OCI-LY7 (cell line): ENCODE data around the gene IPPK. TPM values are rescaled to one million over a fixed set of nuclear protein-coding genes. Genes with fewer than 3 reads are reported as not detected.

Experiments
- BruUV-seq: library from RNA; stranded (reverse); fragments of 400-500 nt; replicated peaks from 2 replicates; lab custom pipeline; 2021; lab: Mats Ljungman, UMichigan
- CTCF ChIA-PET: fragments of 300-600 bp; sonication (Branson Sonifier 250); formaldehyde crosslinking; loops from one replicate; lab custom pipeline; 2022; ENCODE audit warnings: antibody characterized with exemption; ENCODE audit not compliant: unreplicated experiment; lab: Charles Lee
- POLR2A ChIA-PET: fragments of 300-600 bp; sonication (Branson Sonifier 250); formaldehyde crosslinking; loops from one replicate; lab custom pipeline; 2022; ENCODE audit warnings: antibody characterized with exemption; lab: Charles Lee
- DNase-seq: peaks from one replicate; pipeline ENCODE4 v3.0.0-alpha.2; 2015; ENCODE audit warnings: low spot score
- H2AFZ ChIP-seq: fragments of 200-600 bp; sonication (generic), shearing (Covaris generic); 2 replicates; pipeline ENCODE4 v1.6.1; 2014; ENCODE audit warnings: mild to moderate bottlenecking, antibody characterized with exemption, low read length, moderate library complexity
- H3K27ac ChIP-seq: fragments of 200-600 bp; sonication (generic); 2 replicates; pipeline ENCODE4 v1.5.1; 2014; ENCODE audit warnings: mixed run types, low read depth, mild to moderate bottlenecking, moderate library complexity, low read length, inconsistent platforms; ENCODE audit not compliant: poor library complexity, severe bottlenecking
- H3K36me3 ChIP-seq: fragments of 200-600 bp; sonication (generic); 2 replicates; pipeline ENCODE4 v1.6.1; 2014; ENCODE audit warnings: mild to moderate bottlenecking, antibody characterized with exemption, low read length, moderate library complexity, mixed read lengths; ENCODE audit not compliant: insufficient read depth
- H3K4me1 ChIP-seq: fragments of 200-600 bp; sonication (generic); 2 replicates; pipeline ENCODE4 v1.5.1; 2014; ENCODE audit warnings: mild to moderate bottlenecking, low read length; ENCODE audit not compliant: insufficient read depth, poor library complexity, severe bottlenecking
- H3K4me2 ChIP-seq: fragments of 200-600 bp; sonication (generic); 2 replicates; pipeline ENCODE4 v1.6.1; 2014; ENCODE audit warnings: mild to moderate bottlenecking, low read length
- H3K4me3 ChIP-seq: fragments of 200-600 bp; sonication (generic); 2 replicates; pipeline ENCODE4 v1.5.1; 2014; ENCODE audit warnings: mild to moderate bottlenecking, low read depth, low read length; ENCODE audit not compliant: poor library complexity, severe bottlenecking
- H3K79me2 ChIP-seq: fragments of 200-600 bp; sonication (generic); 2 replicates; pipeline ENCODE4 v1.6.1; 2016; ENCODE audit warnings: low read depth, mild to moderate bottlenecking, low read length, moderate library complexity, mixed read lengths; ENCODE audit not compliant: insufficient read depth
- H3K9me2 ChIP-seq: fragments of 200-600 bp; sonication (generic); 2 replicates; pipeline ENCODE4 v1.6.1; 2016; ENCODE audit warnings: mild to moderate bottlenecking, low read length, mixed read lengths; ENCODE audit not compliant: insufficient read depth
- H3K9me3 ChIP-seq: fragments of 200-600 bp; sonication (generic); 2 replicates; pipeline ENCODE4 v1.6.1; 2014; ENCODE audit warnings: mild to moderate bottlenecking, mixed run types, low read length, mixed read lengths
- H4K20me1 ChIP-seq: fragments of 200-600 bp; sonication (generic); 2 replicates; pipeline ENCODE4 v1.6.1; 2014; ENCODE audit warnings: mild to moderate bottlenecking, antibody characterized with exemption, low read length, moderate library complexity, mixed read lengths; ENCODE audit not compliant: insufficient read depth
- EZH2phosphoT487 ChIP-seq: fragments of 200-600 bp; sonication (generic); IDR thresholded peaks from 2 replicates; pipeline ENCODE4 v1.6.1; 2018; ENCODE audit warnings: low read depth, borderline replicate concordance, mild to moderate bottlenecking, mixed run types, antibody characterized with exemption, low read length, moderate library complexity, mixed read lengths
- intact Hi-C: fragments of 100-400 bp; cut with micrococcal nuclease; formaldehyde crosslinking; loops from one replicate; pipeline ENCODE4 v1.10.0; 2022; ENCODE audit not compliant: unreplicated experiment
- total RNA-seq, 2 experiments: library from RNA; depleted of rRNA in 1 of 2; stranded (reverse); fragments of >200 nt in 1 of 2; shearing (Covaris generic) in 1 of 2; gene quantifications; 2 replicates each; pipeline ENCODE4 v1.2.3, GENCODE V29; 2014 to 2022
- TF ChIP-seq, protein P1 (sequence below): fragments of 200-600 bp; sonication (generic); conservative IDR thresholded peaks from 2 replicates; pipeline ENCODE4 v1.5.1; 2014; ENCODE audit warnings: mild to moderate bottlenecking, antibody characterized with exemption, low read length, moderate library complexity, mixed read lengths

The IPPK gene
- total RNA-seq, 2 experiments from 2014 or later = 10.3 to 12.7 TPM

DNA sequence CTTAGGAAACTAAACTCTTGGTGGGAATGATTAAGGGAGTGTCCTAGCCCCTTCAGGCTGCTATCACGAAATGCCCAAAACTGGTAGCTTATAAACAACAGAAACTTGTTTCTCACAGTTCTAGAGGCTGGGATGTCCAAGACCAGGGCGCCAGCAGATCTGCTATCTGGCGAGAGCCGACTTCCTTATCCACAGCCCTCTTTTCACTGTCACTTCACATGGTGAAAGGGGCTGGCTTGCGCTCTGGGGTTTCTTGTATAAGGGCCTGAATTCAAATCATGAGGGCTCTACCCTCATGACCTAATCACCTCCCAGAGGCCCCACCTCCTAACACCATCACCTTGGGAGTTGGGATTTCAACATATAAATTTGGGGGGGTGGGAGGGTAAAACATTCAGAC is 49.1 kb downstream of the IPPK start:
- TF ChIP-seq EZH2phosphoT487 = no peak
- TF ChIP-seq, protein P1, sequence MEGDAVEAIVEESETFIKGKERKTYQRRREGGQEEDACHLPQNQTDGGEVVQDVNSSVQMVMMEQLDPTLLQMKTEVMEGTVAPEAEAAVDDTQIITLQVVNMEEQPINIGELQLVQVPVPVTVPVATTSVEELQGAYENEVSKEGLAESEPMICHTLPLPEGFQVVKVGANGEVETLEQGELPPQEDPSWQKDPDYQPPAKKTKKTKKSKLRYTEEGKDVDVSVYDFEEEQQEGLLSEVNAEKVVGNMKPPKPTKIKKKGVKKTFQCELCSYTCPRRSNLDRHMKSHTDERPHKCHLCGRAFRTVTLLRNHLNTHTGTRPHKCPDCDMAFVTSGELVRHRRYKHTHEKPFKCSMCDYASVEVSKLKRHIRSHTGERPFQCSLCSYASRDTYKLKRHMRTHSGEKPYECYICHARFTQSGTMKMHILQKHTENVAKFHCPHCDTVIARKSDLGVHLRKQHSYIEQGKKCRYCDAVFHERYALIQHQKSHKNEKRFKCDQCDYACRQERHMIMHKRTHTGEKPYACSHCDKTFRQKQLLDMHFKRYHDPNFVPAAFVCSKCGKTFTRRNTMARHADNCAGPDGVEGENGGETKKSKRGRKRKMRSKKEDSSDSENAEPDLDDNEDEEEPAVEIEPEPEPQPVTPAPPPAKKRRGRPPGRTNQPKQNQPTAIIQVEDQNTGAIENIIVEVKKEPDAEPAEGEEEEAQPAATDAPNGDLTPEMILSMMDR = no peak
- Histone ChIP-seq H3K9me3 (no peaks in the 10 kb centered on the region), H3K27ac (no peak overlapping the region), H2AFZ (no peak overlapping the region), H3K4me2 (no peak overlapping the region), H3K36me3 (peaks cover 54% of the 10 kb centered on the region; the same call in 1 of the 2 replicates), H3K9me2 (no peaks in the 10 kb centered on the region), H3K4me1 (no peaks in the 10 kb centered on the region), H3K4me3 (no peak overlapping the region), H4K20me1 (no peaks in the 10 kb centered on the region), H3K79me2 (no peaks in the 10 kb centered on the region)
- intact Hi-C loops = no loop called here
- POLR2A ChIA-PET = interaction anchor here (1.2 kb wide), 1 partner anchor 330 kb away, joined by 3 read pairs; no protein-coding TSS in a partner anchor
- no peak for DNase-seq
- CTCF ChIA-PET = no interaction called here
- no TSS peak for BruUV-seq

DNA sequence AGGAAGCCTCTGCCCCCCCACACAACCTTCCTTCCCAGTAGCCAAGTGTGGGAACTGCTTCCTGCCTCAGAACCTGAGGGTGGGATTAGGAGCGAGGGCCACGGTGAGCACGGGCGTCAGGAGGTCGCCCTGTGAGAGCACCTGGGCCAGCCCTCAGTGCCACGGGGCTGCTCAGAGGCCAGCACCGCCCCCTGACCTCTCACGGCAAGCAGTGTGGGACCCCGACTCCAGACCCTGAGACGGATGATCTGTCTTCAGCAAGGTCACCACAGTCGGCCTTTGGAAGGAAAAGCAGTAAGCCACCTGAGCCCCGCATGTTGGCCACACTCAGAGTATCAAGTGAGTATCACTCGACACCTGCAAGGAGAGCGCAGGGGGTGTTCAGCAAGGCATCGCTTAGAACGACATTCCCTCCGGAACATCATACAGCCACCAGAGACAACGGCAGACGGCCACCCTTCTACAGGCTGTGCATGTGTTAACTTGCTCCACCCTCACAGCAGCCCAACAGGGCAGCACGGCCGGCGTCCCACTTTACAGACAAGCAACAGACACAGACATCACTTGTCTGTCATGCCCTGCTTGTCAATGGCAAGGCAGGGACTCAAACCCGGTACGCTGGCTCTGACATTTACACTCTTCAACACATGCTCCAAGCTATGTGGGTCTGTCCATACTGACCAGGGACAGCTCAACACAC is 50.2 kb downstream of the IPPK start:
- no peak for DNase-seq
- H2AFZ ChIP-seq = no peak overlapping the region
- no peak overlapping the region for H3K4me2 ChIP-seq
- ChIA-PET CTCF (no interaction called here), POLR2A (interaction anchor here (1.2 kb wide), 1 partner anchor 329 kb away, joined by 3 read pairs; no protein-coding TSS in a partner anchor)
- no peaks in the 10 kb centered on the region for H3K79me2 ChIP-seq
- peaks cover 63% of the 10 kb centered on the region; the same call in 1 of the 2 replicates for H3K36me3 ChIP-seq
- no peak overlapping the region for H3K27ac ChIP-seq
- H3K9me2 ChIP-seq = no peaks in the 10 kb centered on the region
- no peak overlapping the region for H3K4me3 ChIP-seq
- intact Hi-C loops = no loop called here
- no peaks in the 10 kb centered on the region for H3K4me1 ChIP-seq
- no TSS peak for BruUV-seq
- no peaks in the 10 kb centered on the region for H4K20me1 ChIP-seq
- TF ChIP-seq EZH2phosphoT487 = no peak
- TF ChIP-seq, protein P1 = no peak
- no peaks in the 10 kb centered on the region for H3K9me3 ChIP-seq

DNA sequence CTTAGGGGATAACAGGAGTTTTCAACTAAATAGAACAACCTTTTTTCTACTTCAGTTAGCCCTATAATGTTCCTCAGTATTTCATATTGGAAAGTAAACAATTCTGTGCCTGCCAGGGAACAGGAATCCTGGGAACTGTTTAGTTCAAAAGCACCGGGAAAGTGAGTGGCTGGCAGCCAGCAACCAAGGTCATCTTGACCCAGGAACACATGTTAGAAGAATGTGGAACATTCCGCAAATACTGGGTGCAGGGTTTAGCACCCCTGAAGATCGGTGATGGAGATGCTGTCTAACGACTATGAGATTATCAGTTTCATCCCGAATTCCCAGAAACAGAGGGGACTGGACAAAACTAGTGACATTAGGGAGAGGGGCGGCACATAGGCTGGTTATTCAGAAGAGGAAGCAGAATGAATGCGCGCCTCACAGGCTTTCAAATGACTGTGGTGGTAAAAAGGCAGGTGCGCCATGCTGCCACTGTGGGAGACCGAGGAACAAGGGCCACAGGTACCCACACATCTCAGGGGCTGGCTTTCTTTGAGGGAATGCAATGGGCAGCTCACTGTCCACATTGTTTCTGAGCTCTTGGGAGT is 51.2 kb downstream of the IPPK start:
- no peak for DNase-seq
- TF ChIP-seq EZH2phosphoT487 = no peak
- TF ChIP-seq, protein P1 = no peak
- Histone ChIP-seq H3K4me3 (no peak overlapping the region), H3K9me3 (no peaks in the 10 kb centered on the region), H3K79me2 (no peaks in the 10 kb centered on the region), H3K4me2 (no peak overlapping the region), H3K9me2 (no peaks in the 10 kb centered on the region), H3K27ac (no peak overlapping the region), H2AFZ (no peak overlapping the region), H4K20me1 (no peaks in the 10 kb centered on the region), H3K4me1 (no peaks in the 10 kb centered on the region), H3K36me3 (peaks cover 66% of the 10 kb centered on the region; the same call in 1 of the 2 replicates)
- BruUV-seq = no TSS peak
- CTCF ChIA-PET = no interaction called here
- POLR2A ChIA-PET = no interaction called here
- intact Hi-C loops = no loop called here
